Renal pelvis (tissue), 4 donors: ENCODE results near the gene RXRA. TPM values are rescaled to one million over a fixed set of nuclear protein-coding genes. Genes with fewer than 3 reads are reported as not detected.

ENCODE experiments used
- DNase-seq: peaks from one replicate; pipeline ENCODE4 v3.0.0-alpha.2; 2013
- polyA plus RNA-seq, 3 donors: library from polyadenylated mRNA; unstranded; fragments of 120-200 nt; gene quantifications; one replicate each; pipeline ENCODE4 v1.2.1, GENCODE V29; 2013; ENCODE audit not compliant: insufficient read length in 3 of 3

RXRA gene
- polyA plus RNA-seq, 3 donors, result 49.9 to 54.8 (median 53.8) TPM

- DNase-seq, result no peak
These were observed 70.6 kb downstream of the RXRA start for GRCh38 chr9:134396825-134397224.

- DNase-seq, result no peak
These were observed 72.5 kb downstream of the RXRA start for GRCh38 chr9:134398756-134399155.

GRCh38 chr9:134399435-134400056, 73.3 kb downstream of the RXRA start:
- no peak for DNase-seq

GRCh38 chr9:134400283-134400682, 74.0 kb downstream of the RXRA start:
- DNase-seq, result no peak

- DNase-seq, result no peak
These were observed 75.1 kb downstream of the RXRA start for GRCh38 chr9:134401391-134401790.

- DNase-seq, result no peak
These were observed 75.9 kb downstream of the RXRA start for GRCh38 chr9:134402182-134402581.

GRCh38 chr9:134403292-134403681, 77.0 kb downstream of the RXRA start:
- no peak for DNase-seq

- DNase-seq, result no peak
These were observed 77.5 kb downstream of the RXRA start for GRCh38 chr9:134403682-134404301.

GRCh38 chr9:134404376-134405358, 78.4 kb downstream of the RXRA start:
- no peak for DNase-seq

GRCh38 chr9:134405527-134405926, 79.3 kb downstream of the RXRA start:
- no peak for DNase-seq

- DNase-seq, result no peak
These were observed 80.3 kb downstream of the RXRA start for GRCh38 chr9:134406366-134407120.

- peak; percentile 82 for DNase-seq
These were observed 81.0 kb downstream of the RXRA start for GRCh38 chr9:134407121-134407779.

GRCh38 chr9:134408389-134408788, 82.1 kb downstream of the RXRA start:
- no peak for DNase-seq

- DNase-seq, result no peak
These were observed 82.9 kb downstream of the RXRA start for GRCh38 chr9:134408939-134409737.

GRCh38 chr9:134410071-134410834, 84.0 kb downstream of the RXRA start:
- no peak for DNase-seq

GRCh38 chr9:134410835-134411217, 84.6 kb downstream of the RXRA start:
- DNase-seq, result no peak

- DNase-seq, result no peak
These were observed 85.4 kb downstream of the RXRA start for GRCh38 chr9:134411440-134412297.

GRCh38 chr9:134412298-134412711, 86.0 kb downstream of the RXRA start:
- DNase-seq, result no peak
